LNCaP clone FGC (cell line): Measurements from ENCODE around the gene TRIM17.

ENCODE experiments used
- DNase-seq: peaks from one replicate; pipeline ENCODE4 v3.0.0-alpha.2; 2011; ENCODE audit warnings: low read depth
- H3K4me3 ChIP-seq: 2 replicates; pipeline ENCODE4 v1.5.1; 2011; ENCODE audit warnings: mild to moderate bottlenecking, low read depth, low read length, control low read depth
- CTCF ChIP-seq: IDR thresholded peaks from 2 replicates; pipeline ENCODE4 v1.5.1; 2012; ENCODE audit warnings: mild to moderate bottlenecking; ENCODE audit not compliant: control insufficient read depth, insufficient read depth; ENCODE audit errors: extremely low read depth

TRIM17 gene

GRCh38 chr1:228410671-228411070, 6.0 kb downstream of the TRIM17 start:
- DNase-seq: no peak
- no peak for TF ChIP-seq CTCF
- no peak overlapping the region for H3K4me3 ChIP-seq

- no peak for DNase-seq
Measured at GRCh38 chr1:228410015-228410414, 6.6 kb downstream of the TRIM17 start.

GRCh38 chr1:228408869-228409805, 7.5 kb downstream of the TRIM17 start:
- H3K4me3 ChIP-seq: no peak overlapping the region
- TF ChIP-seq CTCF: no peak
- no peak for DNase-seq

More at GRCh38 chr1:228410015-228410414, 6.6 kb downstream of the TRIM17 start:
- TF ChIP-seq CTCF: no peak
- no peak overlapping the region for H3K4me3 ChIP-seq

GRCh38 chr1:228408041-228408868, 8.4 kb downstream of the TRIM17 start:
- DNase-seq: no peak
- H3K4me3 ChIP-seq: no peak overlapping the region; the same call in 1 of the 2 replicates
- no peak for TF ChIP-seq CTCF

- TF ChIP-seq CTCF: no peak
- DNase-seq: no peak
Measured at GRCh38 chr1:228407106-228408040, 9.3 kb downstream of the TRIM17 start.

GRCh38 chr1:228405979-228406228, 10.8 kb downstream of the TRIM17 start:
- TF ChIP-seq CTCF: no peak

More at GRCh38 chr1:228407106-228408040, 9.3 kb downstream of the TRIM17 start:
- H3K4me3 ChIP-seq: peak overlapping the region; percentile 69

More at GRCh38 chr1:228405979-228406228, 10.8 kb downstream of the TRIM17 start:
- no peak for DNase-seq
- peak overlapping the region; percentile 69 for H3K4me3 ChIP-seq
